HG02885 (cell line): ENCODE data around the gene ANXA4.
"Not testable (repeated sequence)": the region's sequence is repeated elsewhere in the genome, so short reads cannot be mapped to it uniquely, and the experiment has no call there.

ENCODE experiments used
- ATAC-seq: cut with Tn5 transposase; IDR thresholded peaks from one replicate; pipeline ENCODE4 v1.9.1; 2021; ENCODE audit warnings: mild to moderate bottlenecking; ENCODE audit not compliant: unreplicated experiment, poor library complexity

Gene ANXA4

DNA sequence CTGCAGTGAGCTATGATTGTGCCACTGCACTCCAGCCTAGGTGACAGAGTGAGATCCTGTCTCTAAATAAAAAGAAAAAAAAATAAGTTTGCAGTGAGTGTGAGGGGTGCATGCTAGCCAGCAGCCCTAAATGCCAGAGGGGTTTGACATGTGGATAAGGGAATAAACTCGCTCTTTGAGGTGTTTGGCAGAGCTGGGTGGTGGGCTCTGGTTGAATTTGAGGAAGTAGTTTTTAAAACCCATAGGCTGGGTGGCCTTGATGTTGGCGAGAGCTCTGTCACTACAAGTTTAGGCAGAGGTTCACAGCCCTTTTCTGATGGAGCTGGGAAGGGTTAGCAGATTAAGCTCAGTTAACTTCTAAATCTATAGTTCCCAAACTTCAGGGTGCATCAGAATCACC, 3.1 kb downstream of the ANXA4 start:
- ATAC-seq, result no peak

DNA sequence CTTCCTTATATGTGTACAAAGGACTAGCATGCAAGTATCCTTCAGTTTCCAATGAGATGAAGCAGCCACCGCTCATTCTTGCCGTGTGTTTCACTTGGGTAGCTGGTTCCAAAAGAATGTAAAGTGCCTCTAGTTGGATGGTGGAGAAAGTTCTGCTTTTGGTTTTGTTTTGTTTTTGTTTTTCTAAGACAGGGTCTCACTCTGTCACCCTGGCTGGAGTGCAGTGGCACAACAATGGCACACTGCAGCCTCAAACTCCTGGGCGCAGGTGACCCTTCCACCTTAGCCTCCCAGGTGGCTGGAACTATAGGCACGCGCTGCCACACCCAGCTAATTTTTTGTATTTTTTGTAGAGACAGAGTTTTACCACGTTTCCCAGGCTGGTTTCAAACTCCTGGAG, 8.3 kb downstream of the ANXA4 start:
- ATAC-seq, result no peak

DNA sequence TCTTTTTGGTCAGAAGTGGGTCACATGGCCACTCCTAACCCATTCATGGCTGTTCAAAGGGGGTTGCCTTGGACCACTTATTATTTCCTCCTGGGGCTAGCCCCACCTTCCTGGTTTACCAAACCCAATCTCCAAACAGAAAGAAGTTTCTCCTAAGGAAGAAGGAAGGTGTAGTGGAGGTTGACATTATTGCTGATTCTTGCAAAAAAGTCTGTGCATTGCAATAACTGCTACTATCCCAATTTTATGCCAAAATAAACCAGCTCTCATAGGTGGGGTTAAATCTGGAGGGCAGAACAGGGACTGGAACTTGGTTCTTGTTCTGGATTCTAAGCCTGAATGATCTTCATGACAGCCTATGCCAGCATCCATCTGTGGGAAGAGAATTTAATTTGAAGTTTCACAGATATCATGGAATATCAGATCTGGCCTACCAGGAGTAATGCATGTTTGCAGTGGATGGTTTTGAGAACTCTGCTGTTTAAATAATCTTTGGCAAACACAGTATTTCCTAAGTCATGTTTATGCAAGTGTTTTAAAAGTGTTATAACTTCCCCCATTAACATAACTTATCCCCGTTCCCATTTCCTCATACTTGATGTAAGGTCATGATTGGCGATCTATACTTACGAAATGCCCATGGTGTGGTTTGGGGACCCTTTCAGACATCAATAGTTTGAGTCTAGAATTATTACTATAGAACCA, 11.9 kb downstream of the ANXA4 start:
- ATAC-seq, result no peak

DNA sequence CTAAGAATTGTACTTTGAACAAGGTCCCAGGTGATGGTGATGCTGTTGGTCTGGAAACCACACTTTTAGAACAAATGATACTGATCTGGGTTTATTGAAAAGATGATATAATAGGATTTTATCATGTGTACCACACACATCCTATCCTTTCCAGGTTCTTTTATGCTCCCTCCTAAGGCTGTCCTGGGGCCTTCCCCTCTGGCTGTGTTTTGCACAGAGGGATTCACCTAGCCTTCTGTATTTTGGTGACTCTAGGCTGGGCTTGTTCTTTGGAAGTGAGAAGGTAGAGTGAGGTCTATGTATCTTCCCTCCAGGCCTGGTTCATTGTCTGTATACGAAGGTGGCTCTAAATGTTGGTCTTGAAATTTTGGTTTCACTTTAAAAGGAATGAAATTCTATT, 12.7 kb downstream of the ANXA4 start:
- no peak for ATAC-seq

DNA sequence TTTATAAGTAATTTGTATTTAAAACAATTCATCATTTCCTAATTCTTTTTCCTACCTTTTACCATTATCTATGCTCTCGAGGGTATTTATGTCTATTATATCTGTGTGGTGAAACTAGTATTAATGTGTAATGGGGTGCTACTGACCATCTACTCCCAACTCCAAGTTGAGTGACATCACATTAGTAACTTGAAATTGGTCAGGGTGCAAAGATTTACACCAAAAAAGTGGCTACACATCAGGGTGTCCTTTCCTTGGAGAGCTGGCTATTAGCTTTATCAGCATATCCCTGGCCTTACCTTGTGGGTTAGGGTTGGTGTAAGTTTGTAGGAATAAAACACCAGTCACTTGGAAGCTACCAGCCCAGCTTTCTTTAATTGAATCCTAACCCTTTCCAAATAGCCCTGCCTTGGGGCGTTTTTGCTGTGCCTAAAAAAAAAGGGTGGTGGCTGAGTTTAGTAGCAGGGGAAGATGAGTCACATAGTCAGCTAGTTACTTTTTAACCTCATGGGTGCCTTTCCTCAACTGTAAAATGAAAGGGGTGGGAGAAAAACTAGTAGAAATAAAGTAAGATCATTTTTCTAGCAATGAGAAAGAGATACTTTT, 14.0 kb downstream of the ANXA4 start:
- no peak for ATAC-seq

DNA sequence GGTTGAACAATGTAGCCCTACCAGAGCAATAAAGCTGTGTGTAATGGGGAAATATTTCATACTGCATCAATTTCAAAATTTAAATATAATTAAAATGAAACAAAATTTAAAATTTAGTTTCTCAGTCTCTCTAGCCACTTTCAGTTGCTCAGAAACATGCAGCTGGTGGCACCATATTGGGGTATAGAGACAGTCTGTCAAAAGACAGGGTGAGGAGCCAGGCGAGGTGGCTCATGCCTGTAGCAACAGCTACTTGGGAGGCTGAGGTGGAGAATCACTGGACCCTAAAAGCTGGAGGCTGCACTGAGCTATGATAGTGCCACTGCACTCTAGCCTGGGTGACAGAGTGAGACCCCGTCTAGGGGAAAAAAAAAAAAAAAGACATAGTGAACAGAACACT, 20.1 kb downstream of the ANXA4 start:
- no peak for ATAC-seq

DNA sequence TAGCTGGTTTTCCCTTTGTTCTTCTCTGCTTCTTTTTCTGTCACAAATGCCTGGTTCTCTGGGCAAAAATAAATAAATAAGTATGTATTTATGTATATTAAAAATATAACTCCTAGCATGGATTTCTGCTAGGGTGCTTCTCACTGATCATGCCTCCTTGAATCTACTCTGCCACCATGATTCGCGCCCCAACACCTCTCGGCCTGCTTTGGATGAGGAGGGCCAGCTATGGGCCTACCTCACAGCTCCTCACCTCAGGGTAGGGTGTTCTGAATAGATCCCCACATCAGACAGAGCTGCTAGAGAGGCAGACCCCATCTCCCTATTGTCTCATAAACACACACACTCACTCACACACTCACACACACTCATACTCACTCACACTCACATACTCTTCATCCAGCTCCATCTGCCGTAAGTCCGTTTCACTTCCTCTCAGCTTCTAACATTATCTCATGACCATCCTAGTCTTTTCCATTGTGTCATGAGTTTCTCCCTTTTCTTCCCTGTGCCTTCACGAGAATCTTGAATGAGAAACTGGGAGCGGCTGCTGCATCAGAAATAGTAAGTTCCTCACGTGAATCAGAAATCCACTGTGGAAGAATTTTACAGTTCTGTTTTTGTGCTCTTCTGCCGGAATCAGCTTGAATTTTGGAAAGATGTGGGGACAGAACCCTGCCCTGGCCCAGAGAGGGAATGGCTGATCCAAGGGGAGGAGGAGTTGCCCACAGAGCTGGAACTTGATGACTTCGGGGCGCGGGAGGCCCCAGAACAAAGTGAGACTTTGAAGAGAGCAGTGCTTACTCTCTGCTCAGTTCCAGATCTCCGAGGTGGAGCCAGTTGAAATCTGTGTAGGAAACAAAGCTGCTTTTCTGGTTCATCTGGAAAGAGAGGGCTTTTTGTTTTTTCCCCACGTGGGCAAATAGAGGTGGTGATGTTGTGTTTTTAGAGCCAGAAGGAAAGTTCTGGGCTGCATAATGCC, 20.9 kb downstream of the ANXA4 start:
- ATAC-seq, result no peak

DNA sequence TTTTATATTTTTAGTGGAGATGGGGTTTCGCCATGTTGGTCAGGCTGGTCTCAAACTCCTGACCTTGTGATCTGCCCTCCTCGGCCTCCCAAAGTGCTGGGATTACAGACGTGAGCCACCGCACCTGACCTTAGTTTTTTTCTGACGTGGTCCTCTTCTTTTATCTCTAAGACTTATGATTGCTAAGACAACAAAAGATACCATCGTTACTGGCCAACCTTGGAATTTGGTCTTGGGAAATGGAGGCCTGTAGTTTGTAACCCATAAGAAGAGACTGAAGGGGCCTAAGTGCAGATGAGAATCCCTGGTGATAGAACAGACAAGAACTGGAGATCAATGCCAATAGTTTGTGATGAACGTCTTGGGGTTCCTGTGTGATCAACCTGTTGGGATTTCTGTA, 21.9 kb downstream of the ANXA4 start:
- not testable (repeated sequence) for ATAC-seq

DNA sequence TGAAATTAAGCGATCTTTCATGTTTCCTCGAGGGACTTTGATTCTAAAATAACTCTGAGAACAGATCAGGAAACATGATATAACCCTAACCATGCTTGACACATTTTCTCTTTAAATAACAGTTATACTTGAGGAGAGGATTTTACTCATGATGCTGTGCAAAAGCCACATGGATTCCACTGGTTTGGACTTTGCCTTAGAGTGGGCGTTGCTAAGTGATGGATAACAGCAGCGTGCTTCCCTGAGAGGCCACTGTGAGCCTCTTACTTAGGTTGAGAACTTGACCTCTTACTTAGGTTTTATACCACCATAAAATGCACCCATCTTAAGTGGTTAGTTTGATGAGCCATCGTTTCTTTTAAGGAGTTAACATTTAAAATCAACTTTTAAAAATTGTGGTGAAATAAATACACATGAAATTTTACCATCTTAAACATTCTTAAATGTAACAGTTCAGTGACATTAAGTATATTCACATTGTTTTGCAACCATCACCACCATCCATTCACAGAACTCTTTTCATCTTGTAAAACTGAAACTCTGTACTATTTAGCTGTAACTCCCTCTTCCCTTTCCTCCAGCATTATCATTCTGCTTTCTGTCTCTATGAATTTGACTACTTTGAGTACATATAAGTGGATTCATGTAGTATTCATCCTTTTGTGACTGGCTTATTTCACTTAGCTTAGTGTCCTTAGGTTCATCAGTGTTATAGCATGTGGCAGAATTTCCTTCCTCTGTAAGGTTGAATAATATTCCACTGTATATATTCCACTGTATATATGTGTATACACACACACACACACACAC, 22.6 kb downstream of the ANXA4 start:
- peak; percentile 60 for ATAC-seq

DNA sequence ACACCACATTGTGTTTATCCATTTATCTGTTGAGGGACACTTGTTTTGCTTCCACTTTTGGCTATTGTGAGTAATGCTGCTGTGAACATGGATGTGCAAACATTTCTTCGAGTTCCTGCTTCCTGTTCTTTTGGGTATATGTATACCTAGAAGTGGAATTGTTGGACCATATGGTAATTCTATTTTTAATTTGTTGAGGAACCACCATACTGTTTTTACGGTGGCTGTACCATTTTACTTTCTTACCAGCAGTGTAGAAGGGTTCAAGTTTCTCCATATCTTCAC, 23.1 kb downstream of the ANXA4 start:
- ATAC-seq, result no peak

DNA sequence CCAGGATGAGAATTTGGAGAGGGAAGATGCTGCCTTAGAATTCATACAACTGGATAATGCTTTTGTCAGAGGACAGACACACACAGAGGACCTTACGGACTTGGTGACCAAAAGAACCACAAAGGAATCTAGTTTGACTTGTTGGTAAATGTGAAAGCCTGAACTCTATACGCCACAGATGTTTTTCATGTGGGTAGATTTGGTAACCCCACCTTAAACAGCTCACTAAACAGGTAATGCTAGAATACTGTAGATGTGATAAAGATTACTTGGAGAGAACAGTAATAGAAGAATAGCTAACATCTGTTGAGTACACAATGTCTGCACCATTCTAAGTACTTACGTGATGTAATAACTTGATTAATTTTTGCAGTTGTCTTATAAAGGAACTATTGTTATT, 24.1 kb downstream of the ANXA4 start:
- no peak for ATAC-seq

DNA sequence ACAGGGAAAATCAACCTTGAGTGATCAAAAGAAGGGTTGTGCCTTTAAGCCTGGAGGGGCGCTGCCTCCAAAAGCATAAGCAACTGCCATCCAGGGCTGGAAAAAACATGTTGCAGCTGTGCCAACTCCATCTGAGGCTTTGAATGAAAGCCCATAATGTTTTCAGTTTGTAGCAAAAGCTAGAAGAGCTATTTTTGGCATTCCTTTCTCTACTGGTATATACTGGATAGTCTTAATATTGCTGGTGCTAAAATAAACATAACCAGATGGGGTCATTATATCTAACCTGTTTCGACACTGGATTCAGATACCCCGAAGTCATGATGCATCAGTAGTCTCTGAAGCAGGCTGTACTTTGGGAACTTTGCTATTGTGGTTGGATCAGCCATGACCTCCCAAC, 25.1 kb downstream of the ANXA4 start:
- no peak for ATAC-seq

DNA sequence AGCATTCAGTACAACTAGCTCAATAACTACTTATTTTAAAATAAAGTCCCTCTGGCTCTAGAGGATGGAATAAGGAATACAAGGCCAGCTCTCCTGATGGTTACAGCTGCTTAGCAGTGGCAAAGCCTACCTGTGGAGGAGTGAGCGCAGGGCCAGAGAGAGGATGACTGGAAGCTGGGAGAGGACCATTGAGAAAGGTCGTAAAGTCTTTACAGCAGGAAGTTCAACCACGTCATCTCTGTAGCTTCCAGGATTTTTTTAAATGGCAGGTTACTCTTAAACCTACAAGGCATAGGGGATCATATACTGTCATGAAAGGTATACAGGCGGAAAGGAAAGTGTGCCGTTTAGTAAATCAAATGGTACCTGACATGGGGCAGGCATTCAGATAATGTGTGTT, 26.3 kb downstream of the ANXA4 start:
- ATAC-seq, result no peak

DNA sequence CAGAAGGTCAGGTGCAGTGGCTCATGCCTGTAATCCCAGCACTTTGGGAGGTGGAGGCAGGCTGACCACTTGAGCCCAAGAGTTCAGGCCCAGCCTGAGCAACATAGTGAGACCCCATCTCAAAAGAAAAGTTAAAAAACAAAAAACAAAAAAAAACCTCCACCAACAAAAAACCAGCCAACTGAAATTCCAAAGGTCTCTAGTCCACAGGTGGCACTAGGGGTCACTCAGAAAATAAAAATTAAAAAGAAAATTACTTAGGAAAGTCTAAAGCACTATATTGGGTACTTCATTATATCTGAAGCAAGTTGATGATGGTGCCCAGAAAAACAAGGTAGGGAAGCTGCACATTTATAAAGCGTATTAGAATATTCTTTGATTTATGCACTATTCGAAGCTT, 26.9 kb downstream of the ANXA4 start:
- ATAC-seq, result no peak

DNA sequence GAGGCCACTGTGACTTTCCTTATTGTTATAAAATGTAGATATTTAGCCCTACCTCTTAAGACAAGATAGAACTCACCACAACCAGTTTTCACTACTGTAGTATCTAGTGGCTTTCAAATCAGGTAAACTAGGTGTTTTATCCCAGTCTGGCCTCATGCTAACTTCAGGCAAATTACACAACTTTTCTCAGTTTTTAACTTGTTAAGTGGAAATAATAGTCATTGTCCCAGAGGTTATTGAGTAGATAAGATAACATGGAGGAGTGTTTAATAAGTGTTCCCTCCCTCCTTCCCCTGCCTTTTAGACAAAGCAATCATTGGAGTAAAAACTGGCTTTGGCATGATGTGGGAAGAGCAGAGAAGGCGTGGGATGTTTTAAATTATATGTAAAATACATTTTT, 27.3 kb downstream of the ANXA4 start:
- no peak for ATAC-seq

DNA sequence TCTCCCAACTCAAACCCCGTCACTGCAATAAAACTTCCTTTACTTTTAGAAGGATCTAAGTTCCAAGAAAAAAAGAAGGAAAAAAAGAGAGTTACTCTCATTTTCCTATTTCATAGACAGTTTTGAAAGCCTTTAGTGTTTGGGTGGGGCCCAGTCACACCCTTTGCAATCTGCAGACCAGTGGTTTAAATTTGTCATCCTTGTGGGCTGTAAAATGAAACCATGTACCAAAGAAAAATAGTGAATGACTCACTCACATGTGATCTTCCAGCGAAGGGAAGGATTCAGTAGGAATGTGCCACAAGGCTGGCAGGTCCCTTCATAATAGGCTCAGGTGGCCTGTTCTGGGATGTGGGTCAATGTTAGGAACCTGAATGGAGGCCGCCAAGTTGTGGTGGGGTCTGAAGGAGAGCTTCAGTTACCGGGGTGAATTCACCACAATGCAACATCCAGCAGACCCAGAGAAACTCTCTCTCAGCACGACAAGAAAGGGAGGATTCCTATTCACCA, 28.3 kb downstream of the ANXA4 start:
- ATAC-seq, result peak; percentile 56

DNA sequence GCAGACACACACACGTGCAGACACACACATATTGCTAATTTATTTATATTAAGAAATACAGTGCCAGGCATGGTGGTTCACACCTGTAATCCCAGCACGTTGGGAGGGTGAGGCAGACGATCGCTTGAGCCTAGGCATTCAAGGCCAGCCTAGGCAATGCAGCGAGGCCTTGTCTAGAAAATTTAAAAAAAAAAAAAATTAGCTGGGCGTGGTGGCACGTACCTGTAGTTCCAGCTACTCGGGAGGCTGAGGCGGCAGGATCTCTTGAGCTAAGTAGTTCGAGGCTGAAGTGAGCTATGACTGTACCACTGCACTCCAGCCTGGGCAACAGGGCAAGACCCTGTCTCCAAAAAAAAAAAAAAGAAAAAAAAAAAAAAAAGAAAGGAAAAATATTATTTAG, 28.8 kb downstream of the ANXA4 start:
- no peak for ATAC-seq

DNA sequence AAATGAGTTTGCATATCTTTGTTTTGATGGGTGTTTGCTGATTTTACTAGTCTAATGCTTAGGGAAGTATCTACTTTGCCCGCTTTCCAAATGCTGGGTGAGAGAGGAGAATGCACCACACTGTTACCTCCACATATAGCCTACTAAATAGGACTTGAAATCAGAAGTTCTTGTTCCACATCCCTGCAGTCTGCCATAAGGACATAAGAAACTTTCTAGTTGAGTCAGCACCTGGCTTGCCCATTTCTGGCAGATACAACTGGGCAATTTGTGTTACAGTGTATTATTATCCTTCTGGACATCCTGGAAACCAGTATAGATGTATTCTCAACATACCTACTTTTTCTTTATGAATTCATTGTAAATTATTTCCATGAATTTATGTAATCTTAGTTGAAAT, 29.5 kb downstream of the ANXA4 start:
- no peak for ATAC-seq

DNA sequence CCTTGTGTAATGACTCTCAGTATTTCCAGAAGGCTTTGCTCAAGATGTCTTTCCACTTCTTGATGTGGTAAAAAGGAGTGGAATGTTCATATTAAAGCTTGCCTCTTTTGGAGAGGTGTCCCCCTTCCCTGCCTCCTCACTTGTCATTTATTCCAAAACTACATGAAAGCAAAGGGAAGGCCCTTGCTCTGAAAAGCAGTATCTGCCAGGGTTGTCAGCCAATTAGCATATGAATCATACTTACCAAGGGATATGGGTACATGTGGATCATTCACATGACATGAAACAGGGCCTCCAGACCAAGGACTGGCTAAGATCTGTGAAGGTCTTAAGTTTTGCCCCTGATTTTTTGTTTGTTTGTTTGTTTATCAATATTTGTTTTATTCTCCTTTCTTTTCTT, 31.3 kb downstream of the ANXA4 start:
- ATAC-seq, result no peak

DNA sequence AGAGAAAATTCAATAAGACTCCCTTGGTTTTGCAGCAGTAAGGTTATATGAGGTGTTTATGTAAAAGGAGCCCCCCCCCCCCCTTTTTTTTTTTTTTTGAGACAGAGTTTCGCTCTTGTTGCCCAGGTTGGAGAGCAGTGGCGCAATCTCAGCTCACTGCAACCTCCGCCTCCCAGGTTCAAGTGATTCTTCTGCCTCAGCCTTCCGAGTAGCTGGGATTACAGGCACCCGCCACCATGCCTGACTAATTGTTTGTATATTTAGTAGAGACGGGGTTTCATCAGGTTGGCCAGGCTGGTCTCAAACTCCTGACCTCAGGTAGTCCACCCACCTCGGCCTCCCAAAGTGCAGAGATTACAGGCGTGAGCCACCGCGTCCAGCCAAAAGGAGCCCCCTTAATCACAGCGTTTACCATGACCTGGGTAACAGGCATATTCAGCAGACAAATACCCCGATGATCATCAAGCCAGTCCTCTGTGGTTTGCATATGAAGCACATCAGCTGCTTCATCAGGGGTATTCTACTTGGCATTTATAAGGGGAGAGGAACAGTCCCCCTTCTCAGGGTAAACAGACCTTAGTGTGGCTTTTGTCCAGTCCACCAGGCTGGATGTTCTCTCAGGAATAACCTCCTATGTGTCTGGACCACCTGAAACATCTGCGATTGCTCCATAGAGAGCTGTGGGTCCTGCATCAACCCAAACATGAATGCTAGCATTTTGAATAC, 32.5 kb downstream of the ANXA4 start:
- not testable (repeated sequence) for ATAC-seq
